Measurements from ENCODE around the gene CD27.

GRCh38 chr12:6434205-6435140 is 10.3 kb upstream of the CD27 start:
- TF ChIP-seq CTCF (IDR thresholded peaks at IDR 0.05) (no peak), POLR2A (IDR thresholded peaks at IDR 0.05) (no peak)

Data from lower leg skin (tissue), 3 donors.